HEK293T (cell line): ENCODE results near the gene ZNF256.

Experiments
- ARNT ChIP-seq: fragments of 450-650 bp; IDR thresholded peaks from 2 replicates; pipeline ENCODE4 v1.6.1; 2017; ENCODE audit warnings: mild to moderate bottlenecking
- CTBP1 ChIP-seq: fragments of 450-650 bp; IDR thresholded peaks from 2 replicates; pipeline ENCODE4 v1.6.1; 2016; ENCODE audit warnings: borderline replicate concordance
- ELF4 ChIP-seq: fragments of 450-650 bp; IDR thresholded peaks from 2 replicates; pipeline ENCODE4 v1.6.1; 2017; ENCODE audit warnings: antibody characterized with exemption
- FOXK2 ChIP-seq: fragments of 450-650 bp; IDR thresholded peaks from 2 replicates; pipeline ENCODE4 v1.6.1; 2016; ENCODE audit warnings: mild to moderate bottlenecking
- FOXM1 ChIP-seq: fragments of 450-650 bp; IDR thresholded peaks from 2 replicates; pipeline ENCODE4 v1.6.1; 2017; ENCODE audit warnings: mild to moderate bottlenecking, borderline replicate concordance
- HDGF ChIP-seq: fragments of 450-650 bp; IDR thresholded peaks from 2 replicates; pipeline ENCODE4 v1.6.1; 2017; ENCODE audit warnings: antibody characterized with exemption, borderline replicate concordance
- L3MBTL2 ChIP-seq: fragments of 450-650 bp; conservative IDR thresholded peaks from 2 replicates; pipeline ENCODE4 v1.6.1; 2016; ENCODE audit warnings: mild to moderate bottlenecking
- LEF1 ChIP-seq: fragments of 450-650 bp; IDR thresholded peaks from 2 replicates; pipeline ENCODE4 v1.6.1; 2017; ENCODE audit warnings: mild to moderate bottlenecking, borderline replicate concordance
- NFRKB ChIP-seq: fragments of 450-650 bp; IDR thresholded peaks from 2 replicates; pipeline ENCODE4 v1.6.1; 2016; ENCODE audit warnings: mild to moderate bottlenecking, moderate library complexity
- PKNOX1 ChIP-seq: fragments of 450-650 bp; IDR thresholded peaks from 2 replicates; pipeline ENCODE4 v1.6.1; 2016
- SP1 ChIP-seq: fragments of 450-650 bp; IDR thresholded peaks from 2 replicates; pipeline ENCODE4 v1.6.1; 2017
- SUZ12 ChIP-seq: fragments of 450-650 bp; IDR thresholded peaks from 2 replicates; pipeline ENCODE4 v1.6.1; 2016; ENCODE audit warnings: mild to moderate bottlenecking
- TARDBP ChIP-seq: fragments of 450-650 bp; IDR thresholded peaks from 2 replicates; pipeline ENCODE4 v1.6.1; 2016
- ZNF384 ChIP-seq: fragments of 450-650 bp; IDR thresholded peaks from 2 replicates; pipeline ENCODE4 v1.6.1; 2016

- TF ChIP-seq PKNOX1 (no peak), ELF4 (no peak), HDGF (no peak), NFRKB (no peak), FOXK2 (no peak), ZNF384 (no peak), CTBP1 (no peak), TARDBP (no peak), ARNT (no peak), LEF1 (no peak), SUZ12 (no peak), L3MBTL2 (no peak), FOXM1 (no peak), SP1 (no peak)
Measured at GRCh38 chr19:57949702-57950101, 2.2 kb upstream of the ZNF256 start.
